ENCODE results near the gene NUP160.
"Not testable (repeated sequence)": the region's sequence is repeated elsewhere in the genome, so short reads cannot be mapped to it uniquely, and the experiment has no call there.

The NUP160 gene

GRCh38 chr11:47784785-47785381 is 63.3 kb downstream of the NUP160 start:
- no peak for DNase-seq

GRCh38 chr11:47783087-47783610 is 65.0 kb downstream of the NUP160 start:
- DNase-seq: no peak

- no peak for DNase-seq
Observed at GRCh38 chr11:47778878-47779483, 69.2 kb downstream of the NUP160 start.

- DNase-seq: no peak
Observed at GRCh38 chr11:47775240-47775869, 72.8 kb downstream of the NUP160 start.

GRCh38 chr11:47773882-47774281 is 74.3 kb downstream of the NUP160 start:
- no peak for DNase-seq

- DNase-seq: not testable (repeated sequence)
Observed at GRCh38 chr11:47769556-47769955, 78.6 kb downstream of the NUP160 start.

- no peak for DNase-seq
Observed at GRCh38 chr11:47768101-47768612, 80.0 kb downstream of the NUP160 start.

GRCh38 chr11:47766509-47767227 is 81.5 kb downstream of the NUP160 start:
- no peak for DNase-seq

GRCh38 chr11:47765086-47765485 is 83.1 kb downstream of the NUP160 start:
- no peak for DNase-seq

GRCh38 chr11:47759291-47759690 is 88.9 kb downstream of the NUP160 start:
- DNase-seq: not testable (repeated sequence)

GRCh38 chr11:47756208-47756607 is 91.9 kb downstream of the NUP160 start:
- no peak for DNase-seq

GRCh38 chr11:47750725-47751124 is 97.4 kb downstream of the NUP160 start:
- DNase-seq: no peak

GRCh38 chr11:47742494-47742893 is 105.7 kb downstream of the NUP160 start:
- not testable (repeated sequence) for DNase-seq

GRCh38 chr11:47737817-47738216 is 110.3 kb downstream of the NUP160 start:
- not testable (repeated sequence) for DNase-seq

GRCh38 chr11:47732271-47732670 is 115.9 kb downstream of the NUP160 start:
- no peak for DNase-seq

GRCh38 chr11:47731475-47731874 is 116.7 kb downstream of the NUP160 start:
- DNase-seq: no peak

All from SIG-M5 (cell line).